Frontal cortex (tissue), 4 donors: ENCODE measurements around the gene TPK1. TPM values are rescaled to one million over a fixed set of nuclear protein-coding genes. Genes with fewer than 3 reads are reported as not detected.

Experiments
- DNase-seq, 2 donors: peaks; one replicate each; pipeline ENCODE4 v3.0.0; 2012; ENCODE audit warnings: low spot score in 2 of 2
- FAIRE-seq: peaks from 2 replicates; lab custom pipeline; 2012; peaks lifted over from hg19 to GRCh38; lab: Jason Lieb, UNC
- total RNA-seq: library from RNA; depleted of rRNA; stranded (reverse); fragments of >200 nt; gene quantifications from one replicate; pipeline ENCODE4 v1.2.3, GENCODE V29; 2014
- donor health status: control.
- donor health status: control.
- donor health status: control.

TPK1 gene
- total RNA-seq, 1 donor from 2014 or later, result 7.3 TPM

DNA sequence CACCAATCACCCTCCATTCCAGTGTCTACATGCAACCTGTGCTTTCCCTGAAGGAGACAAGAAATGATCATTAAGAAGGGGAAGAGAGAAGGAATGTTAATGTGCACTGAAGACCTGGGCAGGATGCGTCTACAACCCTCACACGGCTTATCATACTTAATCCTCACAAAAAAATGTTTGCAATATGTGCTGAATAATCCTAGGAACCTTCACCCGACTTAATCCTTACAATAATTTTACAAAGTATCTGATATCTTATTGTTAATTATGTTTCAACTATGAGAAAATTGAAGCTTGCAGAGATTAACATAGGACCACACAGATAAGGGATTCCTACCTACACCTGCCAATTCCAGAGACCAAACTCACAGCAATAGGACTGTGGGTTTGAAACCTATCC is 287.3 kb downstream of the TPK1 start:
- FAIRE-seq, result no peak

DNA sequence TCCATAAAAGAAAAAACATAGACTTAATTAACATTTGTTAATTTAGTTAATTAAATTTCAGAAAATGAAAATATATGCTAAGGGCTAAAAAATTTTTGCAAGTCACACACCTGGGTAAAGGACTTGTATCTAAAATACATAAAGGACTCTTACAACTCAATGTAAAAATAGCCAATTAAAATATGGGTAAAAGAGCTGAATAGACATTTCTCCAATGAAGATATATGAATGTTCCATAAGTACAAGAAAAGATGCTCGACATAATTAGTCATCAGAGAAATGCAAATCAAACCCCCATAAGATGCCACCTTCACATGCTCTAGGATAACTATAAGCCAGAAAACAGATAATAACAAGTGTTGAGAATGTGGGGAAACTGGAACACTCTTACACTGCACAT is 288.0 kb downstream of the TPK1 start:
- FAIRE-seq, result no peak

More for the DNA sequence above, 287.3 kb downstream of the TPK1 start:
- no peak for DNase-seq

DNA sequence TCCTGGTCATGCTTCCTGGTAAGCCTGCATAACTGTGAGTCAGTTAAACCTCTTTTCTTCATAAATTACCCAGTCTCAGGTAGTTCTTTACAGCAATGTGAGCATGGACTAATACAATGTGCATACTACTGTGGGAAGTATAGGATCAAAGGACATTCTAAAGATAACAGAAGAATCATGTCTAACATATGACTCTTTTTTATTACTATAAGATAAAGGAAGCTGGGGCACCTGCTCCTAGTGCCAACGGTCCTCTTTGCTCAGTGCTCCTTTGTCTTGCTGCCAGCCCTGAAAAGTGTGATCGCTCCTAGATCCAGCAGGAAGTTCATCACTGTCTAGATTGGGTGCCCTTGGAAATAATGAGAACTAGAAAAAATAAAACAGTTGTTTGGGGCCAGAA is 289.1 kb downstream of the TPK1 start:
- no peak for FAIRE-seq

More for the DNA sequence above, 288.0 kb downstream of the TPK1 start:
- no peak for DNase-seq

DNA sequence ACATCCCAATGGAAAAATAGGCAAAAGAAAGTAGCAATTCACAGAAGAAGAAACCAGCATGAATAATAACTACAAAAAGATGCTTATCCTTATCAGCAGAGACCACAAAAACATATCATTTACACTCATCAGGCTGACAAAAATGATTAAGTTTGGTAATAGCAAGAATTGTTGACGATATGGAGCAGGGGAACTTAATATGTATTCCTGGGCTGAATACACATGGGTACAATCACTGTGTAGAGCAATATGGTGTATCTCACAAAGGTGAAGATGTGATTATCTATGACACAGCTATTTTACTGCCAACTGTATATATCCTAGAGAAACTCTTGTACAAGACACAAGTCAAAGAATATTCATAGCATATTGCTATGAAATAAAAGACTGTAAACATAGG is 290.5 kb downstream of the TPK1 start:
- FAIRE-seq (no peak), DNase-seq (no peak)

More for the DNA sequence above, 289.1 kb downstream of the TPK1 start:
- DNase-seq, result no peak

DNA sequence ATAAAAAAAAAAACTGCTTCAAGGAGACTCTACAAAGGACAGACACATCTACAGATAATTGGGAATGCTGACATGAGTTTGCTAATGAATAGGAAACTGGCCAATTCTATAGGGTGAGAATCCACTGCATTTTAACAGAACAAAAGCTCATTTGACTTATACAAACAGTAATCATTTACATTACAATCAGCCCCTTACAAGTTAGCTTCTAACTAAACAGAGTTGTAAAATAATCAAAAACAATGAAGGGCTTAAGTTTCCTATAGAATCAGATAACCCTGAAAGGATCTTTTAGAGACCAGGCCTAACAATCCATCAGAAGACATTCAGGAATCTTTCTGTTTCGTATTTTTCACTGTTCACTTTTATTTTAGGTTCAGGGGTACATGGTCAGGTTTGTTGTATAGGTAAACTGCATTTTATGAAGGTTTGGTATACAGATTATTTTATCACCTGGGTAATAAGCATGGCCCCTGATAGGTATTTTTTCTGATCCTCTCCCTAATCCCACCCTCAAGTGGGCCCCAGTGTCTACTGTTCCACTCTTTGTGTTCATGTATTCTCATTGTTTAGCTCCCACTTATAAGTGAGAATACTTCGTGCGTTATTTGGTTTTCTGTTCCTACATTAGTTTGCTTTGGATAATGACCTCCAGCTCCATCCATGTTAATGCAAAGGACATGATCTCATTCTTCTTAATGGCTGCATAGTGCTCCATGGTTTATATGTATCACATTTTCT is 301.0 kb downstream of the TPK1 start:
- FAIRE-seq, result no peak
- DNase-seq, result no peak

DNA sequence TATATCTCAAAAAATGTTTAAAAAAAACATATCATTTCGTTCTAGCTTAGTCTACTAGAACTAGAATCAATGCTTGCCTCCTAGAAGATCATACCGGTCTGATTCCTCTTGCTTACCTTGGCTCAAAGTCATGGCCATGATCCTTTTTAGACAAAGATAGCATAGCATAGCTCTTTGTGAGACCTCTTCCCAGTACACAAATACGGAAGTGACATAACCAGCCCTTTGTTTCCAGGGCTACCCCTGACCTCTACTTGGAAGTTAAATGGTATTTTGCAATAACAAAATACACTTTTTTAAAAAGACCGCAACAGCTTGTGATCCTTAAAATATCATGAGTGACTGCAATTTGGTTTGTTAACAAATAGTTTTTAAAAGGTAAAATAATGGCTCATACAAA is 301.7 kb downstream of the TPK1 start:
- DNase-seq (no peak), FAIRE-seq (no peak)

DNA sequence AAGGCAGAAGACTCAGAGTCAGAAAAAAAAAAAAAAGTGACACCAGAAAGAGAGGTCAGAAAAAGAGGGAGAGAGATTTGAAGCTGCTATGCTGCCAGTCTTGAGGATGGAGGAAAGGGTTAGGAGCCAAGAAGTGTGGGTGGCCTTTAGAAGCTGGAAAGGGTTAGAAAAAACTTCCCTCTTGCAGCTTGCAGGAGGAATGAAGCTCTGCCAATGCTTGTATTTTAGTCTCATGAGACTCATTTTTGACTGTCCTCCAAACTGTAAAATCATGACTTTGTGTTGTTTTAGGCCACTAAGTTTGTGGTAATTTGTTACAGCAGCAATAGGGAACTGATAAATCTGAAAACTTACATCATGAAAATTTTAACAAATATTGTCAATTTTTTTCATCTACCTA is 304.7 kb downstream of the TPK1 start:
- no peak for FAIRE-seq
- no peak for DNase-seq

DNA sequence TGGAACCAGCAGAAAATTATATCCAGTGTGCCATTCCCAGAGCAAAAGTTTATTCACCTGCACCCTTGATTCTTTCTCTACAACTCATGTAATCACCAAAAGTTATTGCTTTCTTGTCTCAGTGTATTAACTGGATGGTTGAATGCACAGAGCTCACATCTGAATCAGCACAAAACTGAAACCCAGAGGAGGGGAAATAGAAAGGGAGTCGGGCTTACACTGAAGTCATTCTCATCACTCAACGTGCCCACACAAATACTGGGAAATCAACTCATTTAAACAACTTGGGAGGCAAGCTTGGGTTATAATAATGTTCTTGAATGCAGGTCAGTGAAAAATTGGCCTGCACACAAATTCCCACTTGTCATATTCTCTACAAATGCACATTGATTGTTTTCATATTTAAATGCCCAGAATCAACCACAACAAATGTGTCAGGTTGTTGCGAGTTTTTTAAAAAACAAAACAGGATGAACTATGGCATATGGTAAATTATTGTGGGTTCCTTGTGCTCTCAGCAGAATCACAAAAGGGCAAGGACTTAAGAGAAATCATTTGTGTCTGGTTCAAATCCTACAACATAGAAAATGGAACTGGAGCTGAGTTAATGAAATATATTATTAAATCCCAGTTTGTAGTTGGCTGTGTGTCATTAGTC is 306.5 kb downstream of the TPK1 start:
- FAIRE-seq, result no peak
- DNase-seq, result no peak

DNA sequence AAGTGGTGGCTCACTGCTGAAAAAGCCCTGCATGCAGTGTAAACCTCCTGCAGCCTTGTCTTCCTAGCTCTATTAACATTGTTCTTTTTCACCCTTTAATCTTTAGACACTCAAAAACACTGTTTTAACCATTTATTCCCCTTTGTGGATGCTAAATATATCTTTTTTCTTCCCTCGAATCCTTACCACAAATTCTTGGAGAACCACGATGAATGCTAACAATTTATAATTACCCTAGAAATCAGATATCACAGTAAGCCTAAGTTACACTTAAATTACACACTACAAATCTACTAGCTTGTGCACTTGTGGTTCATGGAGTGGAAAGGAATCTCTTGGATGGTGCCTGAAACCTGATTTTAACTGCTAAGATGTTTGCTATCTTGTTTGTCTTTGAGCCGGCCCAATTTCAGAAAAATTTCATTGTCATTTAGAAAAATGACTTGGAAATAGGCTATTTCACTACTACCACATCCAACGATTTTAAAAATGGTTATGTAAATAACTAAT is 307.3 kb downstream of the TPK1 start:
- DNase-seq (no peak), FAIRE-seq (no peak)

DNA sequence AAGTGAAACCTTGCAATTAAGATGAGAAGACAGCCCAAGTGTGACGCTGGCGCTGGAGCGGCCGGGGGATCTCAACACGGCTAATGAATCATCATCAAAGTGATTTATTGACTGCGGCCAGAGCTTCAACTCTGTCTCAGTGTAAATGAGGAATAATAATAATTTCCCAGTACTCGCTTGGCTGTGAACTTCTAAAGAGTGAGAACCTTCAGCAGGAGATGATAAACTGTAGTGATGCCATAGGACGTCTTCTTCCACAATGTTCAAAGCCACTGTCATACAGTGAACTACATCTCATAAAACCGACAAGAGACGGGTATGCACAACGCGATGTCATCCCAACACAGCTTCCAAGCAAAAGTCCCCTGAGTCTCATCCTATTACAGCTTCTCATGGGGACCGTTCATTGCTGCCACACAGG is 308.8 kb downstream of the TPK1 start:
- FAIRE-seq (no peak), DNase-seq (no peak)

DNA sequence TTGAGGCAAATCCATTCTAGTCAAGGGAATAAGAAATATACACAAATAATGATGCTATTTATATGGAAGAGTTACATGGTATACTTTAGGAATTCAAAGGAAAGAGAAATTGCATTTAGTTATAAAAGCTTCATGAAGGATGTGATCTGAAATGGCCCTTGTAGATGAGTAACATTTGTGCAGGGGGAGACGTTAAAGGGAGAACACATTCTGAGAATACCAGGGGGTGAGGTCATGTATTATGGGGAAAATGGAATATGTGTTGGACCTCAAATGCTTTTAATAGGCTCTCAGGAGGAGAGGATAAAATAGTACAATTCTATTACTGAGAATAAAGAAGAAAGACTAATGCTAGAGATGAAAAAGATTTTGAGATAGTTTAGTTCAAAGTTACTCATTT is 309.9 kb downstream of the TPK1 start:
- FAIRE-seq, result no peak

DNA sequence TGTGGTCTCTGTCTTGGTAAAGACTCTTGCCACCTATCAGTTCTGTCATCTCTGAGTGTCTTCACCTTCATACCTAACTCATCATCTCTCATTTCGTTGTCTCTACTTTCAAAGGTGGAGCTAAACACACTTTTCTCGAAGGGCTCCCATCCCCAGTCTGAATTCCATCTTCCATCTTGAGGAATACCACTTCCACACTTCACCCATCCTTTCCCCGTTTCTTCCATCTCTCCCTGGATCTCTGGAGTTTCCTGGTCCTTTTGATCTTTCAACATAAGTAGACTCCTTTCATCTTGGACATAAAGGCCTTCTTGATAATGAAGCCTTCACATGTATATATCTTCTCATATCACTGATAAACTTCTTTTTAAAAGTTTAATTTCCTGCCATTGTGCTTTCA is 311.6 kb downstream of the TPK1 start:
- DNase-seq, result no peak
- FAIRE-seq, result no peak

More for the DNA sequence above, 309.9 kb downstream of the TPK1 start:
- DNase-seq, result no peak

DNA sequence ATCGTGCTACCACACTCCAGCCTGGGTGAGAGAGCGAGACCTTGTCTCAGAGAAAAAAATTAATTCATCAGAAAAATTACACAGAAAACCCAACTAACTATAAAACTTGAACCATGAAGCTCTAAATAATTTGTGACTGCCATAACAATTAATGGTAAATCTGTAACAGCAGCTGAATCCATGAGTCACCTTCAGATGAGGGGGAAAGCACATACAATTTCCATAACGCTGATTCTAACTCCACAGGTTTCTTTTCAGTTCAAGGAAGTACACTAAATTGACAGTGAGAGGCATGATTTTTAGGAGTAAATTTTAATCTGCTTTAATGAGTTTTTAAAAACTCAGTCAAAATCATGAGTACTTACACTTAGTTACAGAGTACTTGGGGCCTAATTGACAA is 312.2 kb downstream of the TPK1 start:
- no peak for DNase-seq
- no peak for FAIRE-seq

DNA sequence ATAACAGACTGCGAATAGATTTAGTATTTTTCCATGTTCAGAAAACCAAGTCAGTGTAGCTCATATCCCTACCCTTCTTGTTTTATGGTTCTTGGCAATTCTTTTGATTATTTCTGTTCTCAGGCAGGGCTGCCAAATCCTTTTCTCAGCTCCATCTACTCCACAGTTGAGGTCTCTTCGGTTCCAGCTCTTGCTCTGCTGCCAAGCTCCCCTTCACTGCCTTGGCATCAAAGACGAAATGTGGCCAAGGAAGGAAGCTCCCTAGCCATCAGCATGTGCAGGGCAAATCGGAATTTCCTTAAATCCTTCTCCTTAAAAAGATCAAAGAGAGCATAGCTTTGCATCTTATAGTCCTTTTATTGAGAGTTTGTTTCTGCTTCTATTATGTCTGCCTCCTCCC is 315.9 kb downstream of the TPK1 start:
- DNase-seq (no peak), FAIRE-seq (no peak)

DNA sequence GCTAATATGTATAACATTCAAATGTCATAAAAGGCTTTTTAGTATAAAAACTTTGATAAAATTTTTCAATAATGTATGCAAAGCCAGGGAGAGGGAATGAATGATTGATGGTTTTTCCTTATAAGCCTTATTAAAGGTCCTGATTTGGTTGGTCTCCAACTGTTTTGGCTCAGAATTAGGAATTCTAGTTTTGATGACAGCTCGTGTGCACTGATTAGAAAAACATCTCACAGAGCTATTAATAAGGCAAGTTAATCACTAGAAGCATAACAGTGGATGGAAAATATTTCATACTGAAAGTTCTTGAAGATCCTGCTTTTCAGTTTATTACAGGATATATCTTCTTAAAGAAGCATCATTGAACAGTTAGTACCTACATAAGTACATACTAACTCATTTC is 317.5 kb downstream of the TPK1 start:
- DNase-seq, result no peak
- no peak for FAIRE-seq

DNA sequence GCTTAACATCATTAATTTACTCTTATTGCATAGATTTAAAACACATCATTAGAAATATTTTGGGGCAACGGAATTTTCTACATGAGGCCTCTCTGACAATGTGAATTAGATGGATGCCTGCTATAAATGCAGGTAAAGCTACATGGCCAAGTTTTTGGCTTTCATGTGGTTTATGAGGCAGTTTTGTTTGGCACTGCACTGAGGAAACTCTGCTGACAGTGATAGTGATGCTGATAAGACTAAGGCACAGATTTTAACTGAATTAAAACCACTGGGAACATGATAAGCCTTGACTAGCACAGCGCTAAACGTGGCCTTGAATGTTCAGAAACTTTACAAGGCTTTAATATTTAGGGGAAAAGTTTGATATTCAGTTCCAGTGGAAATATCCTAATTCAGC is 318.1 kb downstream of the TPK1 start:
- FAIRE-seq (no peak), DNase-seq (no peak)

DNA sequence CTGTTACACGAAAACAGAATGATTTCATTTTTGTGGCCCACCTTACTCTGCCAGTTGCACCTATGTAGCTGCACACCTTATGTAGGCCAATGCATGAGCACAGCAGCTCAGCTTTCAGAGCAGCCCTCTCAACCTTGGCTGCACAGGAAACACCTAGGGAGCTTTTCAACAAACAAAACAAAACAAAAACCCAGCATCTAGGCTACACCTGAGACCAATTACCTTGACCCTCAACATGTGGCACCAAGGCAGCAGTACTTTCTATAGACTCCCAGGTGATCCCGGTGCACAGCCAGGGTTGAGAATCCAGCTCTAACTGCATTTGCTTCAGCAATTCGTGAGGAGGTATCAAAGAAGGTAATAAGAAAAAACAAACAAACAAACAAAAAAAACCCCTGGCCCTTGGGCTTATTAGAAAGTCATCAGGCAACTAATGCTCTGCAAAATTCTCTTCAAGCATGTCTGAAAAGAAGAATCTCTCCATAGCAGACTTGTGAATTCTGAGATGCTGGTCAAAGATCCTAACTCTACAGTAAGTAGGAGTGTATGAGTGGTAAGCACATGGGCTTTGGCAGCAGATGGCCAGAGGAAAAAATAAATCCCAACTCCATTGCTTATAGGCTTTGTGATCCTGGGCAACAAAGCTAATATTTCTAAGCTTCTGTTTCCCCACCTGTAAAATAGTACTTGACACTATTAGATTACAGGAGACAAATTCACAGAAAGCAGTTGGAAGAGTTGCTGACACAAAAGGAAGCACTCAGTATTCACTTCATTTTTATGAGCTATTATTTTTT is 318.9 kb downstream of the TPK1 start:
- DNase-seq (no peak), FAIRE-seq (no peak)

DNA sequence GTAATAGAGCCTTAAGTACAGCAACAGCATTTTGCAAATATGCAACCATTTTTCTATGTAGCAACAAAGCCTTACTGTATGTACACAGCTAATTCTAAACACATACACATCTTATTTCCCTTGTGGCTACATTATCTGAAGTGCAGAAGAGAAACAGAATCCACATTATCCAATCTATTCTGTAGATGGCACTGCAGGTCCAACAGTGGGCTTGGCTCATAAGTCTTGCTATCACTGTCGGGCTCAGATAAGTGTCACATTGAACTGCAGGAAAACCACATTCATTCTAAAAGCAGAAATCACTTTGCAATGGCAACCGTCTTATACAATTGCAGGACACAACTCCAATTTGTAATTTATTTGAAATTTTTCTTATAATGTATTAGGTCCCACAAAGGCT is 322.5 kb downstream of the TPK1 start:
- no peak for FAIRE-seq
- peak; percentile 3 to 22 for DNase-seq

DNA sequence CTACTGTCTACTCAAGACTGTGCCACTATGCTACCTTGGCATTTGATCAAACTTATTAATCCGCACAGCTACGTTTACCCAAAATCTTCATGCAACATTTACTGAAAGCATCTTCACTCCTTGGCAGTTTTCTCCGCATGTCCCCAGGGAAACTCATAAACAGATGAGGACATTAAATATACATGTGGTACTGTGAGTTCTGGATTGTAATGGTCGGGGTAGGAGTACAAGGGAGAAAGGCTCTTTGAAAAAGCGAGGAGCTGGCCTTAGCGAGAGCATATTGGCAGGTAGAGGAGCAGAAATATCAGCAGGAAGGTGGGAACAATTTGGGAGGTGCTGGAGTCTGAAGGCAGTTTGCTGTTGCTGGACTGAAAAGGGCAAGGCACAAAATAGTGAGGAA is 325.2 kb downstream of the TPK1 start:
- FAIRE-seq (no peak), DNase-seq (no peak)

DNA sequence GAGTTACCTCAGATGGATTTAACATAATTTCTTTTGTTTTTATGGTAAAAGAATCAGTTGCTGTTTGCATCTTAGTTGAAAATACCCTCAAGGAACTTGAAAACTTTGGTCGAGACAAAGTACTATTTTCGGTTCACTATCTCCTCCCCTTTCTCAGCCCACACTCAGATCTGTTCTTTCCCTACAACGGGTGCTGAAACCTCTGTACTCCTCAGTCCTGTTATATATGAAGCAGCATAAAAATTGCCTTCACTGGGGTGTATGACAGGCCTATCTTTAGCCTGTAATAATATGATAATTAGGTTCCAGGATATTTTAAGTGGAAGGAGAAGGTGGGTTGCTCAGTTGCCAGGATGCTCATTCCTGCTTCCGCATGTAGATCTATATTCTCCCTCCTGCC is 327.2 kb downstream of the TPK1 start:
- DNase-seq, result no peak
- no peak for FAIRE-seq

DNA sequence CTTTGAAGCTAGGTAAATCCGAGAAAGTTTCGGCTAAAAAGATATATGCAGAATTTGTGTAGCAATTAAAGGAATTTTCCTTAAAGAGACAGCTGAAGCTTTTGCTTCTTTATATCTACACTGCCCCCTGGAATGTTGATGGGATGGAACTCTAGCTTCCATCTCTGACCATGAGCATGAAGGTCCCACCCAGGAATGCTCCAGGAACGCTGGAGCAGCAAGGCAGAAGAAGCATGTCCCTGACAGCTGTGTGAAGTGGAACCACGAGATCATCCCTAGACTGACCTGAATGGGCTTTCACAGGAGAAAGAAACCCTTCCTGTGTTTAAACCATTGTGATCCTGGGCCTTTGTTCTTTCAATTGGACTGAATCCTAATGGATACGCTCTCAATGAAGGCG is 332.6 kb downstream of the TPK1 start:
- DNase-seq (no peak), FAIRE-seq (no peak)
